Measurements from ENCODE around the gene ABHD17A. TPM values are rescaled to one million over a fixed set of nuclear protein-coding genes. Genes with fewer than 3 reads are reported as not detected.

ABHD17A gene
- total RNA-seq, 2 experiments from 2014 or later = 108 to 110 TPM

DNA sequence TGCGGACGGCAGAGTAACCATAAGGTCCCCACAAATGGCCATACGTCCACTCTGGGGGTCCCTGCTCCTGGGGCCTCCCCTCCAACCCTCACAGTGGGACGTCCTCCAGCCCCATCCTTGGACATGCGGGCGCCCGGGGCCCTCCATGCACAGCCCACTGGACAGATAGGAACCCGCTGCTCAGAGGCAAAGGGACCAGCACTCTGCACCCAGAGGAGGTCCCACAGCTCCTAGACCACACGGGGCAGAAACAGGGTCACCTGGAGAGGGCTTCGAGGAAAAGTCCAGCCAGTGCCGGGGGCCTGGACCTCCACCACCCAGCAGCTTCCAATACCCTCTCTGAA lies 48.1 kb downstream of the ABHD17A start:
- no peak overlapping the region for H3K27ac Mint-ChIP-seq
- peaks cover 2% of the 10 kb centered on the region for H3K36me3 Mint-ChIP-seq
- POLR2A ChIA-PET = no interaction called here
- peaks cover 21% of the 10 kb centered on the region for H3K4me1 Mint-ChIP-seq (ENCODE audit: low read depth)
- intact Hi-C loops (cut with micrococcal nuclease) = no loop called here
- no peaks in the 10 kb centered on the region for H3K9me3 Mint-ChIP-seq
- H3K27me3 Mint-ChIP-seq = no peaks in the 10 kb centered on the region
- H3K4me3 Mint-ChIP-seq = no peak overlapping the region
- CTCF ChIA-PET = interaction anchor here (0.5 to 5.7 kb wide), 11 partner anchors 9 to 310 kb away, joined by 3 to 54 read pairs (median 4); no protein-coding TSS in a partner anchor
- no peak for DNase-seq

DNA sequence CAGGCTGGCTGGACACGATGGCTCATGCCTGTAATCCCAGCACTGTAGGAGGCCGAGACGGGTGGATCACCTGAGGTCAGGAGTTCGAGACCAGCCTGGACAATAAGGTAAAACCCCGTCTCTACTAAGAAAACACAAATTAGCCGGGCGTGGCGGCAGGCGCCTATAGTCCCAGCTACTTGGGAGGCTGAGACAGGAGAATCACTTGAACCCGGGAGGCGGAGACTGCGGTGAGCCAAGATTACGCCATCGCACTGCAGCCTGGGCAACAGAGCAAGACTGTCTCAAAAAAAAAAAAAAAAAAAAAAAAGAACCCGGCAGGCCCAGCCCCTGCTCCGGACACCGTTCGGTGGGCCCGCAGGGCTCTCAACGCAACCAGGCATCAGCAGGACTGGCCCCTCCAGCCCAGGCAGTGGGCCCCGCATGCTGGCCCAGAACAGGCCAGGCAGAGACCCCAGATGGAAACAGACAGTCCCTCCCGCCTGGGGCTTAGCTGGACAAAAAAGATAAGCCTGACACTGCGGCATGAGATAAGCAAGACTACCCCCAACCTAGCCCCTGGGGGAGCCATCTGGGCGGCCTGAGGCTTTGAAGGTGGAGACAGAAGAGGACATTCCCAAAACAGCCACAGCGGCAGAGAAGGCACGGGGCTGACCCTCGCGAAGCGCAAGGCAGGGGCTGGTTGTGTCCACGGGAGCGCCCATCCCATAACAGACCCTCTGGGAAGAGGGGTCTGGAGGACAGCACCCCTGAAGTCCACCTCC lies 48.7 kb downstream of the ABHD17A start:
- ChIA-PET POLR2A (no interaction called here), CTCF (interaction anchor here (0.7 to 5.7 kb wide), 8 partner anchors 8 to 309 kb away, joined by 3 to 54 read pairs (median 6); no protein-coding TSS in a partner anchor)
- Mint-ChIP-seq H3K27ac (no peak overlapping the region), H3K9me3 (no peaks in the 10 kb centered on the region), H3K4me3 (no peak overlapping the region), H3K4me1 (ENCODE audit: low read depth) (peaks cover 18% of the 10 kb centered on the region), H3K27me3 (no peaks in the 10 kb centered on the region), H3K36me3 (peaks cover 2% of the 10 kb centered on the region)
- DNase-seq = no peak
- intact Hi-C loops (cut with micrococcal nuclease) = no loop called here

DNA sequence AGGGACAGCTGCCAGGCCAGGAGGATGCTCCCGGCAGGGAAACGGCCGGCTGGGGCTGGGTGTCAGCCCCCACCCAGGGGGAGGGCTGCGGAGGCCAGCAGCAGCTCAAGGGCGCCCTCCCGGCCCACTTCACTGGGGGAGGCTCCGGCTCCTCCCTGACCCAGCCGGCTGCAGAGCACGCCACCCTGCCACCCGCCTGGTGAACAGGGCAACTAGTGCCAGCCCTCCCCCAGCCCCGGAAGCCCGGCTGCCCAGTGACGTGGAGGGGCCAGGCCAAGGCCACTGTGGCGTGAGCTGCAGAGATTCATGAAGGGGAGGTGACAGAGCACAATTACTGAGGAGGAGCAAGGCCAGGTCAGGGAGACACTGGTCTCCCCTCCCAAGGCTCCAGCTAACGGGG lies 51.8 kb downstream of the ABHD17A start:
- DNase-seq = no peak
- H3K27ac Mint-ChIP-seq = no peak overlapping the region
- H3K36me3 Mint-ChIP-seq = peaks cover 1% of the 10 kb centered on the region
- H3K4me1 Mint-ChIP-seq (ENCODE audit: low read depth) = peaks cover 8% of the 10 kb centered on the region
- no peak overlapping the region for H3K4me3 Mint-ChIP-seq
- H3K27me3 Mint-ChIP-seq = no peaks in the 10 kb centered on the region
- ChIA-PET CTCF (interaction anchor here (0.5 kb wide), 1 partner anchor 1833 kb away, joined by 3 read pairs; no protein-coding TSS in a partner anchor), POLR2A (no interaction called here)
- no peaks in the 10 kb centered on the region for H3K9me3 Mint-ChIP-seq
- intact Hi-C loops (cut with micrococcal nuclease) = no loop called here

DNA sequence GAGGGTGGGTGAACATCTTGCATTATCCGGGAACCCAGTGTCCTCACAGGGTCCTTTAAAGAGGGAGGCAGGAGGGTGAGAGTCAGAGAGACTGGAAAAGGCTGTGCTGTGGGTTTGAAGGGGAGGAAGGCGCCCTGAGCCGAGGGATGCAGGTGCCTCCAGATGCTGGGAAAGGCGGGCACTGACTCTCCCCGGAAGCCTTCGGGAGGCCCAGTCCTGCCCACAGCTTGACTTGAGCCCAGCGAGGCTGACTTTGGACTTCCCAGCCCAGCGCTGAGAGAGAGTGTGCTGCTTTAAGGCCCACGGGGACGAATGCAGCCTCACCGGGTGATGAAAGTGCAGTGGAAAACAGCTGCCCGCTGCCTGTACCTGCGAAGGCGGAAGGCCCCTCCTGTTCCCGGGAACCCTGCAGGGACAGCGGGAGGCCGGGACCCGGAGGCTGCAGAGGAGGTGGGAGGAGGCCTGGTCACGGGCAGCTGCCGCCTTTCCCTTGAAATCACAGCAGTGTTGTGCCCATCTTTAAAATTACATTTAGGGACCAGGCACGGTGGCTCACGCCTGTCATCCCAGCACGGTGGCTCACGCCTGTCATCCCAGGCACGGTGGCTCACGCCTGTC lies 53.1 kb downstream of the ABHD17A start:
- Mint-ChIP-seq H3K9me3 (no peaks in the 10 kb centered on the region), H3K4me1 (ENCODE audit: low read depth) (peaks cover 5% of the 10 kb centered on the region), H3K27ac (no peak overlapping the region), H3K36me3 (peaks cover 1% of the 10 kb centered on the region), H3K27me3 (no peaks in the 10 kb centered on the region), H3K4me3 (no peak overlapping the region)
- ChIA-PET CTCF (no interaction called here), POLR2A (no interaction called here)
- intact Hi-C loops (cut with micrococcal nuclease) = no loop called here
- no peak for DNase-seq

DNA sequence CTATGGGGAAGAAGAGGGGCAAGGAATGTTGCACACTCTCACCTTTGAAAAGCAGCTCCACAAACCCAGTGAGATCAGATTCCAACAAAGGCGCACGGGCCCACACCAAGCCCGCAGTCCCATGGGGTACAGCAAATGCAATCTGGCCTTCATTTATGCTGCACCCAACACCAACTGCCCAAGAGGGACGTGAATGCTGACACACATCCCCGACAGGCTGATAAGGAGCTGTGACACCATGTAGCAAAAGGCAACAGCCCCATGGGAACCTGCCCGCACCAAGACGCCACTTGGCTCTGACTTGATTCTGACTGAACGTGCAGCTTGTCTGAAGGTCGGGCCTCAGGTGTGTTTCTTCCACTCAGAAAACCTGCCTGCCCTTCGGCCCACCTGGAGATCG lies 54.3 kb downstream of the ABHD17A start:
- ChIA-PET CTCF (interaction anchor here (1.1 kb wide), 1 partner anchor 10 kb away, joined by 4 read pairs; no protein-coding TSS in a partner anchor), POLR2A (no interaction called here)
- intact Hi-C loops (cut with micrococcal nuclease) = no loop called here
- no peaks in the 10 kb centered on the region for H3K27me3 Mint-ChIP-seq
- DNase-seq = no peak
- H3K4me3 Mint-ChIP-seq = no peak overlapping the region
- no peak overlapping the region for H3K27ac Mint-ChIP-seq
- peaks cover 4% of the 10 kb centered on the region for H3K4me1 Mint-ChIP-seq (ENCODE audit: low read depth)
- H3K36me3 Mint-ChIP-seq = peaks cover 2% of the 10 kb centered on the region
- no peaks in the 10 kb centered on the region for H3K9me3 Mint-ChIP-seq

DNA sequence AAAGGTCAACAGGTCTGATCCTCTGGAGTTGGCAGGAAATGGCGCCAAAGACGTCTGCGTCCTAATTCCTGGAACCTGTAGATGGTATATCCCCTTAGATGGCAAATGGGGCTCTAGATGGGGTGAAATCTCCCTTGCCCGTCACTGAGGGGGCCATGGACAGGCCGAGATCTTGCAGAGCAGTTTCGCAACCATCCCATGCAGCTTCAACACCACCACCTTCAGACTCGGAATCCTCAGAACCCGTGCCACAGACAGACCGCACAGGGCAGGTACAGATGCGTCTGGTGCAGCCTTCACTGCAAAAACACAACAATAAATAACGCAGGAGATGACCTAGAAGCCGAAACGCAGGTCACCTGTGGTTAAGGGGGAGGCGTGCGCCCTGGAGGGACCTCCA lies 54.7 kb downstream of the ABHD17A start:
- POLR2A ChIA-PET = no interaction called here
- Mint-ChIP-seq H3K9me3 (no peaks in the 10 kb centered on the region), H3K27ac (no peak overlapping the region), H3K4me1 (ENCODE audit: low read depth) (no peaks in the 10 kb centered on the region), H3K36me3 (peaks cover 6% of the 10 kb centered on the region), H3K27me3 (no peaks in the 10 kb centered on the region), H3K4me3 (no peak overlapping the region)
- DNase-seq = no peak
- CTCF ChIA-PET = interaction anchor here (1.1 to 1.8 kb wide), 2 partner anchors 10 to 43 kb away, joined by 4 read pairs; no protein-coding TSS in a partner anchor
- intact Hi-C loops (cut with micrococcal nuclease) = no loop called here

GRCh38 chr19:1829958-1830357 lies 55.3 kb downstream of the ABHD17A start:
- Mint-ChIP-seq H3K4me1 (ENCODE audit: low read depth) (no peaks in the 10 kb centered on the region), H3K9me3 (no peaks in the 10 kb centered on the region), H3K27ac (no peak overlapping the region), H3K36me3 (peaks cover 6% of the 10 kb centered on the region), H3K4me3 (no peak overlapping the region), H3K27me3 (no peaks in the 10 kb centered on the region)
- ChIA-PET POLR2A (no interaction called here), CTCF (interaction anchor here (0.6 to 3.1 kb wide), 4 partner anchors 8 to 176 kb away, joined by 3 to 25 read pairs (median 4); no protein-coding TSS in a partner anchor)
- no peak for DNase-seq
- intact Hi-C loops (cut with micrococcal nuclease) = no loop called here

DNA sequence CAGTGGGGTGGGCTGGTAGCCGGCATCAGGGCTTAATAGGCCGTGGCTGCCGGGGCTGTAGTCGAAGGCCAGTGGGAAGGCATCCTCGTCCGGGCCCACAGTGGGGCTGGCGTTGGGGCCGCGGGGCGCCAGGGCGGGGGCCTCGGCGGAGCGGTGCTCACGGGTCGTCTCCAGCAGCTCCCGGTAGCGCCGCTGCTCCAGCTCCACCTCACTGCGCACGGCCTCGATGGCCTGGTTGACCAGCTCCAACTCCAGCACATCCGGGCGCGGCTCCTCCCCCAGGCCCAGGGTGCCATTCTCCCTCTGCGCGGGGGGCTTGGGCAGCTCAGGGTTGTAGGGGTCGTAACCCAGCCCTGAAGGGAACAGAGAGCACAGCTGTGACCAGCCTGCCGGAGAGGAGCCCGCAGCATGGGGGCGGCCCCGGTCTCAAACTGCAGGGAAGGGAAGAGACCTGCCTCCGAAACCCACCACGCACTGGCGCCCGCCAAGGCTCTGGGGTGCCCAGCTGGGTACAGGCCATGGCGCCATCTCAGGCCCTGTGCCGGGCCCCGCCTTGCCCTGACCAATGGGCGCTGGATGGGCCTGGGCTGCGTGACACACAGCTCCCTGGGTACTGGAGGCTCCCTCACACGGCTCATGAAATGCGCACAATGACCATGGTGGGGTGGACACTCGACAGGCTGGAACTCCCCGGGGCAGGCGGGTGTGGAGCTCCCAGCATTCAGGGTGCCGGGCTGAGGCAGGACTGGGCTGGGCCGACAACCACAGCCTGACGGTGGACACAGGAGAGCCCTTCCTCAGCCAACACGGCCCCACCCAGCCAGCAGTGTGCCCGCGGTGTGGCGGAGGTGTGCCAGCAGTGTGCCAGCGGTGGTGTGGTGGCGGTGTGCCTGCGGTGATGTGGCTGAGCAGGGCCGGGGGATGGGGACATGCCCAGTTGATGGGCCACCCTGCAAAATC lies 56.7 kb downstream of the ABHD17A start:
- Mint-ChIP-seq H3K27ac (no peak overlapping the region), H3K4me3 (no peak overlapping the region), H3K4me1 (ENCODE audit: low read depth) (no peaks in the 10 kb centered on the region), H3K36me3 (peaks cover 8% of the 10 kb centered on the region), H3K9me3 (no peaks in the 10 kb centered on the region), H3K27me3 (no peaks in the 10 kb centered on the region)
- intact Hi-C loops (cut with micrococcal nuclease) = no loop called here
- DNase-seq = no peak
- ChIA-PET CTCF (interaction anchor here (1.8 to 3.1 kb wide), 2 partner anchors 9 to 41 kb away, joined by 4 to 25 read pairs; no protein-coding TSS in a partner anchor), POLR2A (no interaction called here)

DNA sequence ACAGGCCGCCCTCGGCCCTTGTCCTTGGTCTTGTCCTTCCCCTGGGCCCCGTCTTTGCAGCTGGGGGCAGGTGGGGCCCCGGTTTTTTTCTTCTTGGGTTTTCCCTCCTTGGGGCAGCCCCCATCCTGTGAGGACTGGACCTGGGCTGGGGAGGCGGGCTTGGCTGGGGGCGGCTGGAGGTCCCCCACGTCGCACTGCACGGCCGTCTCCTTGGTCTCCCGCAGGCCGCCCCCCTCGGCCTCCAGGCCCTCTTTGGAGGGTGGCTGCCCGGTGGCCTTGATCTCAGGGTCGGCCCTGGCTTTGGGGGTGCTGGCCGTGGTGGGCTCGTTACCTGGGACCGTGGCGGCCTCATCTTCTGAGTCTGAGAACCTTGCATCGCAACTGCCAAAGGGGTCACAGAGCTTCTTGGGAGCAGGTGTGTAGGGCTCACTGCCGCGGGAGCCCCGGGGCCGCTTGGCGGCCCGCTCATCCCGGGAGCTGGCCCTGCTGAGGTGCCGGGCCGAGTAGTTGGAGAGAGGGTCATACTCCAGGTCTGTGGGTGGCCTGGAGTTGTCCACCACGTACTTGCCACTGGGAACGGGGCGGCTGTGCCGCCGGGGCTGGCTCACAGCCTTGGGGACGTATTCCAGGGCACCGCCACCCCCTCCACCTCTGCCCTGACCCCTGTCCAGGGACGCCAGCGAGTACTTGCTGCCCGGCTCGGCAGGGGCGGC lies 57.6 kb downstream of the ABHD17A start:
- Mint-ChIP-seq H3K4me3 (no peak overlapping the region), H3K27me3 (no peaks in the 10 kb centered on the region), H3K27ac (no peak overlapping the region), H3K36me3 (peaks cover 10% of the 10 kb centered on the region), H3K4me1 (ENCODE audit: low read depth) (no peaks in the 10 kb centered on the region), H3K9me3 (no peaks in the 10 kb centered on the region)
- ChIA-PET CTCF (interaction anchor here (0.6 to 3.5 kb wide), 4 partner anchors 10 to 155 kb away, joined by 3 to 25 read pairs (median 19); no protein-coding TSS in a partner anchor), POLR2A (no interaction called here)
- DNase-seq = no peak
- intact Hi-C loops (cut with micrococcal nuclease) = no loop called here
